22Rv1 (cell line): ENCODE data around the gene TCF12.

Source experiments
- CTCF ChIP-seq: fragments of 450-650 bp; IDR thresholded peaks from 2 replicates; pipeline ENCODE4 v1.5.1; 2017; ENCODE audit warnings: mild to moderate bottlenecking
- ZFX ChIP-seq: fragments of 450-650 bp; IDR thresholded peaks from 2 replicates; pipeline ENCODE4 v1.6.1; 2017; ENCODE audit warnings: antibody characterized with exemption, borderline replicate concordance

GRCh38 chr15:56919609-56920366, 1.3 kb downstream of the TCF12 start:
- TF ChIP-seq CTCF (no peak), ZFX (no peak)
